Naive thymus-derived CD4-positive, alpha-beta T cell (primary cell): ENCODE data around the gene APC. TPM values are rescaled to one million over a fixed set of nuclear protein-coding genes. Genes with fewer than 3 reads are reported as not detected.
A peak's percentile ranks its signal among the peaks of the same experiment; 100 is the strongest.

Source experiments
- ATAC-seq: fragments of 150-1000 bp; cut with Tn5 transposase; 2 replicates; pipeline ENCODE4 v1.10.0; 2021; ENCODE audit warnings: mild to moderate bottlenecking, moderate library complexity
- CTCF ChIA-PET: fragments of 350-600 bp; sonication (Branson Sonifier 250); formaldehyde crosslinking; loops from one replicate; lab custom pipeline; 2021; ENCODE audit warnings: antibody characterized with exemption; lab: Charles Lee
- POLR2A ChIA-PET: fragments of 350-600 bp; sonication (Branson Sonifier 250); formaldehyde crosslinking; loops from one replicate; lab custom pipeline; 2021; ENCODE audit warnings: antibody characterized with exemption, inconsistent platforms; lab: Charles Lee
- DNase-seq, 9 donors: peaks; one replicate each; pipeline versions ENCODE4 v3.0.0 to v3.0.0-alpha.2; 2020 to 2022; ENCODE audit warnings: mixed read lengths in 1 of 9
- H3K27ac ChIP-seq: one replicate; pipeline ENCODE4 v1.7.0; 2013; ENCODE audit warnings: mild to moderate bottlenecking, low read depth, low read length, moderate library complexity
- H3K27me3 ChIP-seq, 2 donors: one replicate each; pipeline ENCODE4 v1.7.0; 2013; ENCODE audit warnings: low read length in 2 of 2, mild to moderate bottlenecking in 2 of 2, moderate library complexity in 2 of 2; ENCODE audit not compliant: control insufficient read depth in 2 of 2, insufficient read depth in 2 of 2
- H3K36me3 ChIP-seq, 3 experiments: 1 replicate in 2 of 3; 2 replicates in 1 of 3; pipeline ENCODE4 v1.7.0; 2013; ENCODE audit warnings: low read length in 3 of 3, mild to moderate bottlenecking in 3 of 3, moderate library complexity in 1 of 3; ENCODE audit not compliant: insufficient read depth in 3 of 3, control insufficient read depth in 2 of 3
- H3K4me1 ChIP-seq, 2 donors: one replicate each; pipeline ENCODE4 v1.7.0; 2013; ENCODE audit warnings: low read length in 2 of 2, mild to moderate bottlenecking in 2 of 2, moderate library complexity in 1 of 2; ENCODE audit not compliant: control insufficient read depth in 2 of 2, insufficient read depth in 2 of 2
- H3K4me3 ChIP-seq: 2 replicates; pipeline ENCODE4 v1.7.0; 2013; ENCODE audit warnings: mild to moderate bottlenecking, low read length
- H3K9me3 ChIP-seq, 3 experiments: 1 replicate in 2 of 3; 2 replicates in 1 of 3; pipeline ENCODE4 v1.7.0; 2013; ENCODE audit warnings: low read length in 3 of 3; ENCODE audit not compliant: control insufficient read depth in 2 of 3
- H3K27ac Mint-ChIP-seq, 9 donors: one replicate each; pipeline ENCODE4 v1.8.0; 2020 to 2022; ENCODE audit warnings: mixed read lengths in 9 of 9, mild to moderate bottlenecking in 8 of 9, moderate library complexity in 5 of 9, inconsistent platforms in 2 of 9
- H3K27me3 Mint-ChIP-seq, 5 donors: one replicate each; pipeline ENCODE4 v1.8.0; 2021 to 2022; ENCODE audit warnings: mixed read lengths in 5 of 5, mild to moderate bottlenecking in 1 of 5
- H3K36me3 Mint-ChIP-seq, 5 donors: one replicate each; pipeline ENCODE4 v1.8.0; 2020 to 2022; ENCODE audit warnings: mixed read lengths in 5 of 5, mild to moderate bottlenecking in 3 of 5, inconsistent platforms in 1 of 5
- H3K4me1 Mint-ChIP-seq, 7 donors: one replicate each; pipeline ENCODE4 v1.8.0; 2020 to 2022; ENCODE audit warnings: mixed read lengths in 7 of 7, mild to moderate bottlenecking in 3 of 7, inconsistent platforms in 1 of 7
- H3K4me3 Mint-ChIP-seq, 10 donors: one replicate each; pipeline ENCODE4 v1.8.0; 2020 to 2022; ENCODE audit warnings: mild to moderate bottlenecking in 10 of 10, mixed read lengths in 10 of 10, moderate library complexity in 6 of 10, inconsistent platforms in 2 of 10
- H3K9me3 Mint-ChIP-seq, 11 donors: one replicate each; pipeline ENCODE4 v1.8.0; 2020 to 2022; ENCODE audit warnings: mixed read lengths in 11 of 11, mild to moderate bottlenecking in 4 of 11, inconsistent platforms in 1 of 11, moderate library complexity in 1 of 11
- intact Hi-C, 2 donors: fragments of 100-400 bp; cut with micrococcal nuclease; formaldehyde crosslinking; loops; one replicate each; pipeline ENCODE4 v1.15.1; 2023
- polyA plus RNA-seq, 2 donors: library from polyadenylated mRNA; unstranded; fragments of 300-500 nt; fragmentation: Illumina TruSeq; gene quantifications; one replicate each; pipeline ENCODE4 v1.2.3, GENCODE V29; 2021
- total RNA-seq, 6 experiments: library from RNA in 5 of 6; stranded (reverse) in 5 of 6; gene quantifications; 1 replicate in 5 of 6; 2 replicates in 1 of 6; pipeline ENCODE4 v1.2.3 and lab custom pipeline; 2021 to 2026

Gene APC
- total and polyA plus RNA-seq, 7 experiments from 2014 or later, result 18.8 to 53.2 (median 34.5) TPM

DNA sequence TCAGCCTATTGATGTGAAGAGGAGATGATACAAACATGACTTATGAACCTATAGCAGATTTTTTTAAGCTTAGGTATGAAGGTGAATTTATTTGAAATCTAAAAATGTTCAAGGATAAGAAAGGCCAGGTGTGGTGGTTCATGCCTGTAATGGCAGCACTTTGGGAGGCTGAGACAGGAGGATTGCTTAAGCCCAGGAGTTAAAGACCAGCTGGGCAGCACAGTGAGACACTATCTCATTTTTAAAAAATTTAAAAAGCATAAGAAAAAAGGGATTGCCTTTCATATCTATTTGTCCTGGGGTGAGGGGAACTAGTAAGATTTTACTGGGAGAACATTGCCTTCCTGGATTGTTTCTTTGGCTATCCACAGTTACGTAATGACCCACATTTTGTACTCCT lies 82.6 kb downstream of the APC start:
- ChIA-PET CTCF (interaction anchor here (0.7 kb wide), 1 partner anchor 662 kb away, joined by 4 read pairs; no protein-coding TSS in a partner anchor), POLR2A (no interaction called here)
- Mint-ChIP-seq H3K4me3 (no peak overlapping the region), H3K9me3 (no peaks in the 10 kb centered on the region), H3K36me3 (peaks cover 5 to 57% (median 24%) of the 10 kb centered on the region in 5 donors), H3K27me3 (no peaks in the 10 kb centered on the region), H3K27ac (peak overlapping the region in 1 of 9 donors; percentile 24), H3K4me1 (no peaks in the 10 kb centered on the region)
- DNase-seq (no peak), ATAC-seq (no peak)
- intact Hi-C loops, result no loop called here
- Histone ChIP-seq H3K4me1 (no peaks in the 10 kb centered on the region), H3K9me3 (no peaks in the 10 kb centered on the region), H3K27me3 (no peaks in the 10 kb centered on the region), H3K27ac (no peak overlapping the region), H3K36me3 (peaks cover 0 to 27% (median 6%) of the 10 kb centered on the region in 3 experiments), H3K4me3 (no peak overlapping the region)

DNA sequence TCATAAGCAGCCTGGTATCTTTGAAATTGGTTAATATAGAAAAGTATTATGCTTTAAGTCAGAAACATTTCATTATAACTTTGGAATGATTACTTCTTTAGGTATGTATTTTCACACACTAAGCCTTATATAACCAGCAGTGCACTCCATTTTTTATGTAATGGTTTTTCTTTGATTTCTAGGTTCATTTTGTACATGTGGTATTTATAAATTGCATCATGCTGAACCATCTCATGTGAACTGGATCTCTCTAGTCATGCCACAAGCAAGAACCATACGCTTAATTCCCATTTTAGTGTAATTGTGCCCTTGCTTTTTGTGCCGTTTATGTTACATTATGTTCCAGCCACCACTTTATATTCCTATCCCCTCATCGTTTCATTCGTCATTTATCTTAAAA lies 84.8 kb downstream of the APC start:
- Histone ChIP-seq H3K27me3 (no peaks in the 10 kb centered on the region), H3K4me3 (no peak overlapping the region), H3K9me3 (no peaks in the 10 kb centered on the region), H3K36me3 (peaks cover 0 to 34% (median 6%) of the 10 kb centered on the region in 3 experiments), H3K4me1 (no peaks in the 10 kb centered on the region), H3K27ac (no peak overlapping the region)
- intact Hi-C loops, result no loop called here
- no peak for DNase-seq
- H3K9me3 Mint-ChIP-seq, result no peaks in the 10 kb centered on the region
- no peak overlapping the region for H3K4me3 Mint-ChIP-seq
- no peaks in the 10 kb centered on the region for H3K4me1 Mint-ChIP-seq
- H3K27me3 Mint-ChIP-seq, result no peaks in the 10 kb centered on the region
- ChIA-PET CTCF (no interaction called here), POLR2A (no interaction called here)
- H3K27ac Mint-ChIP-seq, result no peak overlapping the region
- H3K36me3 Mint-ChIP-seq, result peaks cover 0 to 62% (median 31%) of the 10 kb centered on the region in 5 donors
- no peak for ATAC-seq

DNA sequence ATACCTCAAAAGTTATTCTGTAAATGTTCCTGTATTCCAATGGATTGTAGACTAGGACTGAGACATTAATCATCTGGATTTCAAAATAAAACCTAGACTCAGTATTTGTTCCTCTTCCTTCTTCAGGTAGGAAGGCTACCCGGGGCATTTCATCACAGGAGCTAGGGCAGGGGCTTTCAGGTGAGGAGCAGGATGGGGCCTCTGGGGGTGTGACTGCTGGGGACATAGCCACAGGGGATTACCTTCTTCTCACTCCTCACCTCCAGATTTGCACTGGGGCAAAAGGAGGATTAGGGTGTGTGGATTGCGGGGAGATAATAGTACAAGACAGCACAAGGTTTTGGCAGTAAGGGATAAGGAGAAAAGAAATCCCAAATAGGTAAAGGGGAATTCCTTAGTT lies 85.5 kb downstream of the APC start:
- H3K4me1 Mint-ChIP-seq, result no peaks in the 10 kb centered on the region
- Histone ChIP-seq H3K4me1 (no peaks in the 10 kb centered on the region), H3K27me3 (no peaks in the 10 kb centered on the region), H3K4me3 (no peak overlapping the region), H3K27ac (no peak overlapping the region), H3K36me3 (peaks cover 0 to 34% (median 6%) of the 10 kb centered on the region in 3 experiments), H3K9me3 (no peaks in the 10 kb centered on the region)
- no peak for DNase-seq
- ATAC-seq, result no peak
- ChIA-PET POLR2A (no interaction called here), CTCF (no interaction called here)
- H3K4me3 Mint-ChIP-seq, result no peak overlapping the region
- intact Hi-C loops, result no loop called here
- H3K27me3 Mint-ChIP-seq, result no peaks in the 10 kb centered on the region
- H3K27ac Mint-ChIP-seq, result peak overlapping the region in 2 of 9 donors; percentile 0 to 13
- H3K9me3 Mint-ChIP-seq, result no peaks in the 10 kb centered on the region
- peaks cover 0 to 59% (median 31%) of the 10 kb centered on the region in 5 donors for H3K36me3 Mint-ChIP-seq

DNA sequence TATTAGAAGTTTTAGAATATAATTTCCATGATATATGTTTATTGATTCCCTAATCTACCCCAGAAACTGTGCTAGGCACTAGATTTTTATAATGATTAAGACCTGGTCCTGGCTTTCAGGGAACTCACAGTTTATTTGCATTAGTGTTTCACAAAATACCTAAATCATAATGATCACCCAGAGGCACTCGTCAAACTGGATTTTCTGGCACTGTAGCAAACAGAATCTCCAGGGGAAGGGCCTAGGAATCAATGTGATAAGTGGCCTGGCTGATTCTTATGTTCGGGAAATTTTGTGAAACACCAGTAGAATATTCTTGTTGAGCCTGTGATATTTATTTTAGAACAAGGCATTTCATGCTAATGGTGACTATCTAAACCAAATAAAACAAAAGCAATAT lies 86.0 kb downstream of the APC start:
- CTCF ChIA-PET, result no interaction called here
- H3K9me3 ChIP-seq, result no peaks in the 10 kb centered on the region
- intact Hi-C loops, result no loop called here
- H3K36me3 ChIP-seq, result peaks cover 0 to 38% (median 6%) of the 10 kb centered on the region in 3 experiments
- no peak for ATAC-seq
- no peaks in the 10 kb centered on the region for H3K27me3 ChIP-seq
- no peak overlapping the region for H3K27ac ChIP-seq
- H3K9me3 Mint-ChIP-seq, result no peaks in the 10 kb centered on the region
- no peak overlapping the region for H3K4me3 ChIP-seq
- DNase-seq, result no peak
- no peaks in the 10 kb centered on the region for H3K27me3 Mint-ChIP-seq
- POLR2A ChIA-PET, result no interaction called here
- H3K4me3 Mint-ChIP-seq, result no peak overlapping the region
- peaks cover 0 to 60% (median 33%) of the 10 kb centered on the region in 5 donors for H3K36me3 Mint-ChIP-seq
- no peaks in the 10 kb centered on the region for H3K4me1 Mint-ChIP-seq
- H3K27ac Mint-ChIP-seq, result peak overlapping the region in 2 of 9 donors; percentile 13 to 31
- H3K4me1 ChIP-seq, result no peaks in the 10 kb centered on the region

DNA sequence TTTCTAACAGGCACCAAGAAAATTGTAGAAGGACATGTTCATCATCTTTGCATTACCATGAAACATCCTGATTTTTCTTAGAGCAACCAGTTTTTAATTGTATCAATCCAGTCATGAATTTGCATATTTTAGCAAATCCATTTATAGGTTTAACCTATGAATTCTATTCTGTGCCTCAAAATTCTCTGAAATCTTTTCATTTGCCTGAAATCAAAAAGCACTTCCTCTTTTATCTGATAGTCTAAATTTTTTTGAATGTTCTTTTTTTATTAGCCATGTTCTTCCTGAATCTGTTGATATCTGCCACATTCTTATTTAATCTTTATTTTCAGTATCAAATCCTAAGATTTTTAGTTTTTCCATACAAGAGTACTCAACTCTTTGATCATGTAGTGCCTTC lies 86.5 kb downstream of the APC start:
- Histone ChIP-seq H3K9me3 (no peaks in the 10 kb centered on the region), H3K4me1 (no peaks in the 10 kb centered on the region), H3K36me3 (peaks cover 0 to 38% (median 6%) of the 10 kb centered on the region in 3 experiments), H3K27me3 (no peaks in the 10 kb centered on the region), H3K27ac (no peak overlapping the region), H3K4me3 (no peak overlapping the region)
- Mint-ChIP-seq H3K27me3 (no peaks in the 10 kb centered on the region), H3K27ac (peak overlapping the region in 1 of 9 donors; percentile 58), H3K9me3 (no peaks in the 10 kb centered on the region), H3K4me3 (no peak overlapping the region), H3K4me1 (no peaks in the 10 kb centered on the region), H3K36me3 (peaks cover 0 to 59% (median 32%) of the 10 kb centered on the region in 5 donors)
- DNase-seq (no peak), ATAC-seq (no peak)
- POLR2A ChIA-PET, result no interaction called here
- CTCF ChIA-PET, result interaction anchor here (0.7 kb wide), 1 partner anchor 262 kb away, joined by 3 read pairs; no protein-coding TSS in a partner anchor
- intact Hi-C loops, result no loop called here

DNA sequence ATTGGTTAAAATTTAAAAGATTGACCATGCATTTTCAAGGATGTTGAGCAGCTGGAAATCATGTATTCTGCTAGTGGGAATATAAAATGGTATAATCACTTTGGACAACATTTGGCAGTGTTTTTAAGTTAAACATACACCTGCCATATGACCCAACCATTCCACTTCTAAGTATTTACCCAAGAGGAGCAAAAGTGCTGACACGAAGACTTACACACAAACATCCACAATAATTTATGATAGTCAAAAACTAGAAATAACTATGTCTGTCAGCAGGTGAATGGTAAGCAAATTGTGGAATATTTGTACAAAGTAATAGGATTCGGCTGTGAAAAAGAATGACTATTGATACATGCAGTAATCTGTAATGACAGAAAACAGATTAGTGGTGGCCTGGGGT lies 92.7 kb downstream of the APC start:
- Mint-ChIP-seq H3K9me3 (no peaks in the 10 kb centered on the region), H3K36me3 (peaks cover 0 to 54% (median 13%) of the 10 kb centered on the region in 5 donors), H3K4me3 (no peak overlapping the region), H3K27ac (no peak overlapping the region), H3K4me1 (peaks cover 0 to 6% (median 0%) of the 10 kb centered on the region in 7 donors), H3K27me3 (no peaks in the 10 kb centered on the region)
- POLR2A ChIA-PET, result no interaction called here
- ATAC-seq (no peak), DNase-seq (no peak)
- Histone ChIP-seq H3K27me3 (no peaks in the 10 kb centered on the region), H3K4me3 (no peak overlapping the region), H3K27ac (no peak overlapping the region), H3K4me1 (no peaks in the 10 kb centered on the region), H3K36me3 (peaks cover 0 to 34% (median 0%) of the 10 kb centered on the region in 3 experiments), H3K9me3 (no peaks in the 10 kb centered on the region)
- intact Hi-C loops, result no loop called here
- CTCF ChIA-PET, result no interaction called here

DNA sequence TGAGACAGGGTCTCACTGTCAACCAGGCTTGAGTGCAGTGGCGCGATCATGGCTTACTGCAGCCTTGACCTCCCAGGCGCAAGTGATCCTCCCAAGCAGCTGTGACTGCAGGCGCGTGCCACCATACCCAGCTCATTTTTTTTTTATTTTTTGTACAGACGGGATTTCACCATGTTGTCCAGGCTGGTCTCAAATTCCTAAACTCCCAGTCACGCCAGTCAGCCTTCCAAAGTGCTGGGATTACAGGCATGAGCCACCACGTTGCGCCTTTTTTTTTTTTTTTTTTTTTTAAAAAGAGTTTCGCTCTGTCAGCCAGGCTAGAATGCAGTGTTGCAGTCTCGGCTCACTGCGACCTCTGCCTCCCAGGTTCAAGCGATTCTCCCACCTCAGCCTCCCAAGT lies 96.3 kb downstream of the APC start:
- peaks cover 7 to 39% (median 9%) of the 10 kb centered on the region in 3 experiments for H3K36me3 ChIP-seq
- Mint-ChIP-seq H3K4me3 (no peak overlapping the region), H3K36me3 (peaks cover 11 to 61% (median 29%) of the 10 kb centered on the region in 5 donors)

More for the DNA sequence above, 96.3 kb downstream of the APC start:
- no peaks in the 10 kb centered on the region for H3K4me1 ChIP-seq
- Mint-ChIP-seq H3K27me3 (no peaks in the 10 kb centered on the region), H3K27ac (no peak overlapping the region), H3K4me1 (peaks cover 0 to 6% (median 0%) of the 10 kb centered on the region in 7 donors), H3K9me3 (no peaks in the 10 kb centered on the region)
- H3K9me3 ChIP-seq, result no peaks in the 10 kb centered on the region
- no peak overlapping the region for H3K27ac ChIP-seq
- no peak for DNase-seq
- ATAC-seq, result no peak
- no peaks in the 10 kb centered on the region for H3K27me3 ChIP-seq
- CTCF ChIA-PET, result interaction anchor here (0.9 kb wide), 1 partner anchor 77 kb away, joined by 4 read pairs; no protein-coding TSS in a partner anchor
- intact Hi-C loops, result no loop called here
- H3K4me3 ChIP-seq, result no peak overlapping the region
- POLR2A ChIA-PET, result no interaction called here
